Sigmoid colon (tissue), 7 donors: ENCODE data around the gene SLC9A9. TPM values are rescaled to one million over a fixed set of nuclear protein-coding genes. Genes with fewer than 3 reads are reported as not detected.

Experiments used
- DNase-seq: peaks from one replicate; pipeline ENCODE4 v3.0.0-alpha.2; 2019
- H3K27ac ChIP-seq, 4 donors: fragments of 200-600 bp; sonication (generic); one replicate each; pipeline ENCODE4 v1.5.1; 2016 to 2019; ENCODE audit warnings: mild to moderate bottlenecking in 1 of 4
- H3K27me3 ChIP-seq, 3 donors: fragments of 200-600 bp; sonication (generic); one replicate each; pipeline ENCODE4 v1.5.1; 2019; ENCODE audit warnings: mild to moderate bottlenecking in 1 of 3
- H3K36me3 ChIP-seq, 4 donors: fragments of 200-600 bp; sonication (generic); one replicate each; pipeline ENCODE4 v1.5.1; 2016 to 2019
- H3K4me1 ChIP-seq, 4 donors: fragments of 200-600 bp; sonication (generic); one replicate each; pipeline ENCODE4 v1.5.1; 2017 to 2019
- H3K4me3 ChIP-seq, 4 donors: fragments of 200-600 bp; sonication (generic); one replicate each; pipeline ENCODE4 v1.5.1; 2017 to 2019; ENCODE audit warnings: mild to moderate bottlenecking in 2 of 4, moderate library complexity in 1 of 4
- H3K9me3 ChIP-seq, 4 donors: fragments of 200-600 bp in 3 of 4; sonication (generic) in 3 of 4; one replicate each; pipeline versions ENCODE4 v1.5.1 to v1.6.1; 2013 to 2019
- CTCF ChIP-seq, 4 experiments: fragments of 450-650 bp in 3 of 4; fragments of 200-600 bp in 1 of 4; IDR thresholded peaks; one replicate each; pipeline ENCODE4 v1.5.1; 2016 to 2019; ENCODE audit warnings: antibody characterized with exemption in 4 of 4, mild to moderate bottlenecking in 3 of 4, moderate library complexity in 2 of 4
- EP300 ChIP-seq, 4 donors: sonication (generic); formaldehyde crosslinking; IDR thresholded peaks; one replicate each; pipeline ENCODE4 v1.6.1; 2017; ENCODE audit warnings: antibody characterized with exemption in 4 of 4
- POLR2A ChIP-seq, 2 donors: fragments of 450-650 bp; IDR thresholded peaks; one replicate each; pipeline ENCODE4 v1.6.1; 2016; ENCODE audit warnings: antibody characterized with exemption in 2 of 2, mild to moderate bottlenecking in 2 of 2, moderate library complexity in 2 of 2
- POLR2AphosphoS5 ChIP-seq, 4 donors: sonication (generic); formaldehyde crosslinking; IDR thresholded peaks; one replicate each; pipeline ENCODE4 v1.6.1; 2017; ENCODE audit warnings: antibody characterized with exemption in 4 of 4
- WGBS, 2 donors: extraction: QIAGEN DNeasy Blood & Tissue Kit; methylation state at CpG; one replicate each; pipeline ENCODE4 v1.1.7; 2013; 5-methylcytosine and 5-hydroxymethylcytosine counted together
- intact Hi-C: fragments of 100-400 bp; cut with DNase I; formaldehyde crosslinking; loops from one replicate; pipeline ENCODE4 v1.15.1; 2023
- polyA plus RNA-seq, 3 donors: library from polyadenylated mRNA; stranded (reverse); fragments of 200-250 nt; gene quantifications; one replicate each; pipeline ENCODE4 v1.2.3, GENCODE V29; 2013
- total RNA-seq, 4 donors: library from RNA; depleted of rRNA; stranded (reverse); fragments of >200 nt; gene quantifications; one replicate each; pipeline ENCODE4 v1.1.0, GENCODE V29; 2016
- donor health status: healthy with polysubstance abuse.
- donor health status: Bipolar disorder and iron deficiency.
- donor health status: healthy.

The SLC9A9 gene
- total and polyA plus RNA-seq, 7 donors = 2.4 to 29.9 (median 18.9) TPM

DNA sequence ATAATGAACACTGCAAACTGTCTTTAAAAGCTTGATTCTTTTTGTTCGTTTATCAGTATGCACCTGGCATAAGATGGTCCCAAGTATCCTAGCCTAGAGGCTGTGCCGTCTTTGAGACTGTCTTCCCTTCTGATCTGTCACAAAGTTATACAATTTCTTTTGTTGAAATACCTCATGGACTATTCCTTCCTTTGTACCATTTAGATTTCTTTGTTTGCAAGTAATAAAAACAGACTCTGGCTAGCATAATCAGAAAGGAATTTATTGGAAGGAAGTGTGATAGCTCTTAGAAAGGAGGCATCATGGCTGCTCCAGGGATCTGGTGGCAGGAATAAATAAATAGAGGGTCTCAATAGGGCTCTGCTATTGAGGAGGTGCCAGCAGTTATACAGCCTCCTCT is 280.4 kb downstream of the SLC9A9 start:
- H3K4me1 ChIP-seq = peaks cover 0 to 15% (median 11%) of the 10 kb centered on the region in 4 donors
- 16 to 70% methylated on average over 2 of the region's 2 CpGs for WGBS, 2 donors
- H3K9me3 ChIP-seq = no peaks in the 10 kb centered on the region
- no peak overlapping the region for H3K27ac ChIP-seq
- TF ChIP-seq POLR2AphosphoS5 (IDR thresholded peaks at IDR 0.05) (no peak), CTCF (IDR thresholded peaks at IDR 0.05) (no peak), POLR2A (IDR thresholded peaks at IDR 0.05) (no peak), EP300 (IDR thresholded peaks at IDR 0.05) (no peak)
- no peaks in the 10 kb centered on the region for H3K36me3 ChIP-seq
- no peak overlapping the region for H3K4me3 ChIP-seq
- intact Hi-C loops = no loop called here
- H3K27me3 ChIP-seq = no peaks in the 10 kb centered on the region
- no peak for DNase-seq

GRCh38 chr3:143565951-143566350 is 282.3 kb downstream of the SLC9A9 start:
- H3K36me3 ChIP-seq = no peaks in the 10 kb centered on the region
- H3K4me1 ChIP-seq = peaks cover 0 to 15% (median 11%) of the 10 kb centered on the region in 4 donors
- intact Hi-C loops = no loop called here
- no peak overlapping the region for H3K27ac ChIP-seq
- TF ChIP-seq EP300 (IDR thresholded peaks at IDR 0.05) (no peak), POLR2AphosphoS5 (IDR thresholded peaks at IDR 0.05) (no peak), POLR2A (IDR thresholded peaks at IDR 0.05) (no peak), CTCF (IDR thresholded peaks at IDR 0.05) (no peak)
- no peaks in the 10 kb centered on the region for H3K27me3 ChIP-seq
- DNase-seq = no peak
- no peak overlapping the region for H3K4me3 ChIP-seq
- H3K9me3 ChIP-seq = no peaks in the 10 kb centered on the region

- intact Hi-C loops = no loop called here
- no peak for TF ChIP-seq POLR2A (IDR thresholded peaks at IDR 0.05)
- no peak for TF ChIP-seq CTCF (IDR thresholded peaks at IDR 0.05)
- WGBS, 2 donors = 92 to 94% methylated on average over 3 of the region's 3 CpGs
These were observed 284.5 kb downstream of the SLC9A9 start for GRCh38 chr3:143563786-143564185.

GRCh38 chr3:143562789-143563188 is 285.5 kb downstream of the SLC9A9 start:
- intact Hi-C loops = no loop called here
- H3K27ac ChIP-seq = no peak overlapping the region
- H3K36me3 ChIP-seq = no peaks in the 10 kb centered on the region
- H3K9me3 ChIP-seq = peaks cover 0 to 3% (median 0%) of the 10 kb centered on the region in 4 donors
- 80 to 89% methylated on average over 2 of the region's 2 CpGs for WGBS, 2 donors
- TF ChIP-seq POLR2AphosphoS5 (IDR thresholded peaks at IDR 0.05) (no peak), EP300 (IDR thresholded peaks at IDR 0.05) (no peak), CTCF (IDR thresholded peaks at IDR 0.05) (no peak), POLR2A (IDR thresholded peaks at IDR 0.05) (no peak)
- peaks cover 0 to 8% (median 6%) of the 10 kb centered on the region in 4 donors for H3K4me1 ChIP-seq
- no peak overlapping the region for H3K4me3 ChIP-seq
- no peak for DNase-seq
- H3K27me3 ChIP-seq = no peaks in the 10 kb centered on the region

More at GRCh38 chr3:143563786-143564185, 284.5 kb downstream of the SLC9A9 start:
- Histone ChIP-seq H3K9me3 (no peaks in the 10 kb centered on the region), H3K4me1 (peaks cover 0 to 15% (median 11%) of the 10 kb centered on the region in 4 donors), H3K27ac (no peak overlapping the region), H3K4me3 (no peak overlapping the region), H3K36me3 (no peaks in the 10 kb centered on the region), H3K27me3 (no peaks in the 10 kb centered on the region)
- no peak for DNase-seq

GRCh38 chr3:143559296-143559695 is 289.0 kb downstream of the SLC9A9 start:
- WGBS, 2 donors = 88% methylated on average over 3 of the region's 3 CpGs
- Histone ChIP-seq H3K4me1 (no peaks in the 10 kb centered on the region), H3K27me3 (no peaks in the 10 kb centered on the region), H3K9me3 (peaks cover 0 to 4% (median 0%) of the 10 kb centered on the region in 4 donors), H3K27ac (no peak overlapping the region), H3K36me3 (no peaks in the 10 kb centered on the region), H3K4me3 (no peak overlapping the region)
- intact Hi-C loops = no loop called here
- TF ChIP-seq EP300 (IDR thresholded peaks at IDR 0.05) = no peak
- TF ChIP-seq POLR2A (IDR thresholded peaks at IDR 0.05) = no peak
- no peak for TF ChIP-seq CTCF (IDR thresholded peaks at IDR 0.05)
- TF ChIP-seq POLR2AphosphoS5 (IDR thresholded peaks at IDR 0.05) = no peak
- no peak for DNase-seq
